RPMI7951 (cell line): ENCODE results near the gene ADARB1. TPM values are rescaled to one million over a fixed set of nuclear protein-coding genes. Genes with fewer than 3 reads are reported as not detected.

ENCODE experiments used
- DNase-seq: peaks from one replicate; pipeline ENCODE4 v3.0.0-alpha.2; 2012; ENCODE audit warnings: low read depth
- total RNA-seq: library from RNA; depleted of rRNA; stranded (reverse); fragments of >200 nt; shearing (Covaris generic); gene quantifications from 2 replicates; pipeline ENCODE4 v1.2.3, GENCODE V29; 2014

The ADARB1 gene
- total RNA-seq, 1 experiment from 2014 or later: 1.2 TPM

GRCh38 chr21:45224189-45224938 is 150.0 kb downstream of the ADARB1 start:
- DNase-seq: no peak

- DNase-seq: no peak
Measured at GRCh38 chr21:45225041-45225740, 150.8 kb downstream of the ADARB1 start.

GRCh38 chr21:45225741-45226327 is 151.5 kb downstream of the ADARB1 start:
- no peak for DNase-seq

GRCh38 chr21:45226540-45227326 is 152.4 kb downstream of the ADARB1 start:
- DNase-seq: no peak

- no peak for DNase-seq
Measured at GRCh38 chr21:45227735-45228134, 153.4 kb downstream of the ADARB1 start.

GRCh38 chr21:45228171-45228641 is 153.8 kb downstream of the ADARB1 start:
- DNase-seq: peak; percentile 95

GRCh38 chr21:45228656-45229240 is 154.4 kb downstream of the ADARB1 start:
- no peak for DNase-seq

- no peak for DNase-seq
Measured at GRCh38 chr21:45231705-45232104, 157.3 kb downstream of the ADARB1 start.

GRCh38 chr21:45234127-45234526 is 159.7 kb downstream of the ADARB1 start:
- DNase-seq: peak; percentile 36

- no peak for DNase-seq
Measured at GRCh38 chr21:45234965-45235364, 160.6 kb downstream of the ADARB1 start.

- no peak for DNase-seq
Measured at GRCh38 chr21:45235488-45235887, 161.1 kb downstream of the ADARB1 start.

- DNase-seq: no peak
Measured at GRCh38 chr21:45236481-45236880, 162.1 kb downstream of the ADARB1 start.

- DNase-seq: no peak
Measured at GRCh38 chr21:45237401-45237800, 163.0 kb downstream of the ADARB1 start.

GRCh38 chr21:45241357-45241756 is 167.0 kb downstream of the ADARB1 start:
- DNase-seq: no peak

GRCh38 chr21:45243603-45244002 is 169.2 kb downstream of the ADARB1 start:
- no peak for DNase-seq

- DNase-seq: no peak
Measured at GRCh38 chr21:45244799-45245340, 170.5 kb downstream of the ADARB1 start.

- DNase-seq: no peak
Measured at GRCh38 chr21:45246386-45247320, 172.3 kb downstream of the ADARB1 start.

- no peak for DNase-seq
Measured at GRCh38 chr21:45248301-45248892, 174.0 kb downstream of the ADARB1 start.

GRCh38 chr21:45248893-45249381 is 174.6 kb downstream of the ADARB1 start:
- peak; percentile 18 for DNase-seq

GRCh38 chr21:45249626-45250025 is 175.2 kb downstream of the ADARB1 start:
- DNase-seq: no peak
